ENCODE data around the gene MED27. TPM values are rescaled to one million over a fixed set of nuclear protein-coding genes. Genes with fewer than 3 reads are reported as not detected.

MED27 gene
- total and polyA plus RNA-seq, 10 of the 15 experiments (the other 5 are each of a cell fraction or from before 2014, with no cell fraction given), result 20.3 to 50.3 (median 35.5) TPM

DNA sequence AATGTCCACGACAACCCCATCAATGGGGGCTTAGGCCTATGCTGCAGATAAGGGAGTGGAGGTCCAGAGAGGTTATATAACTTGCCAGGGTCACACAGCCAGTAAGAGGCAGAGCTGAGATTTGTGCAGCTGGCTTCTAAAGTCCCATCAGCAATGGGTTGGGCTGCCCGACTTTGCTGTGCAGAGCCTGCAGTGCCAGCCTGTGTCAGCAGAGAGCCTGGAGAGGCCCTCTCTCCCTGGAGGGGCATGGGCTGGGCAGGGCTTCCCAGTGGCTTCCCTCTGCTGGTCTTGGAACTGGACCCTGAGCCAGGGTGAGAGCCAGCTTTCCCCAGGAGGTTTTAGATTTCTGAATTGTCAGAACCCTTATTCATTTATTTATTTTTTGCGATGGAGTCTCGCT is 262.6 kb downstream of the MED27 start:
- WGBS (ENCODE audit: insufficient coverage, insufficient replicate concordance, low lambda C conversion rate, missing lambda C conversion rate), result 30% methylated on average over 4 of the region's 4 CpGs
- no peaks in the 10 kb centered on the region for H3K9me3 ChIP-seq (replicated peaks; ENCODE audit: control insufficient read depth, insufficient read depth, low read length)
- FAIRE-seq, result no peak
- no peaks in the 10 kb centered on the region; a peak in 1 of 4 replicates for H3K27me3 ChIP-seq (replicated peaks in 1 of 2; ENCODE audit: control insufficient read depth in 2 of 2, insufficient read depth in 2 of 2, low read length in 1 of 2)
- H3K36me3 ChIP-seq (ENCODE audit: control insufficient read depth in 2 of 2, insufficient read depth in 2 of 2, low read length in 1 of 2), result no peaks in the 10 kb centered on the region
- H3K27ac ChIP-seq (ENCODE audit: control insufficient read depth, insufficient read depth), result no peak overlapping the region
- CTCF ChIA-PET, result no interaction called here
- intact Hi-C loops (cut with micrococcal nuclease; ENCODE audit: unreplicated experiment) (no loop called here), in situ Hi-C loops (cut with MboI) (no loop called here)
- no peak overlapping the region for H2AFZ ChIP-seq (ENCODE audit: control insufficient read depth, low read depth, low read length)
- H3K4me2 ChIP-seq (ENCODE audit: control insufficient read depth, insufficient read depth), result no peak overlapping the region
- H3K4me3 ChIP-seq, result no peak overlapping the region
- no peak overlapping the region for H3K9ac ChIP-seq (ENCODE audit: control insufficient read depth, insufficient read depth, low read length)
- RAD21 ChIA-PET (ENCODE audit: unreplicated experiment), result no interaction called here
- DNase-seq (ENCODE audit: low read depth, low spot score), result no peak
- no peaks in the 10 kb centered on the region for H3K4me1 ChIP-seq (ENCODE audit: control insufficient read depth, insufficient read depth, low read length)
- no TSS peak for BruUV-seq (replicated peaks)
- no peak for ATAC-seq
- no peaks in the 10 kb centered on the region for H3K79me2 ChIP-seq (ENCODE audit: control insufficient read depth, insufficient read depth, low read length)
- 0 out of 2 replicates have a peak, but pooled peaks cover 3% of the 10 kb centered on the region for H4K20me1 ChIP-seq (ENCODE audit: control insufficient read depth, insufficient read depth)
- SMC1A ChIA-PET (ENCODE audit: uncharacterized antibody, unreplicated experiment), result no interaction called here
- POLR2A ChIA-PET, result no interaction called here
- TF ChIP-seq, protein P1, sequence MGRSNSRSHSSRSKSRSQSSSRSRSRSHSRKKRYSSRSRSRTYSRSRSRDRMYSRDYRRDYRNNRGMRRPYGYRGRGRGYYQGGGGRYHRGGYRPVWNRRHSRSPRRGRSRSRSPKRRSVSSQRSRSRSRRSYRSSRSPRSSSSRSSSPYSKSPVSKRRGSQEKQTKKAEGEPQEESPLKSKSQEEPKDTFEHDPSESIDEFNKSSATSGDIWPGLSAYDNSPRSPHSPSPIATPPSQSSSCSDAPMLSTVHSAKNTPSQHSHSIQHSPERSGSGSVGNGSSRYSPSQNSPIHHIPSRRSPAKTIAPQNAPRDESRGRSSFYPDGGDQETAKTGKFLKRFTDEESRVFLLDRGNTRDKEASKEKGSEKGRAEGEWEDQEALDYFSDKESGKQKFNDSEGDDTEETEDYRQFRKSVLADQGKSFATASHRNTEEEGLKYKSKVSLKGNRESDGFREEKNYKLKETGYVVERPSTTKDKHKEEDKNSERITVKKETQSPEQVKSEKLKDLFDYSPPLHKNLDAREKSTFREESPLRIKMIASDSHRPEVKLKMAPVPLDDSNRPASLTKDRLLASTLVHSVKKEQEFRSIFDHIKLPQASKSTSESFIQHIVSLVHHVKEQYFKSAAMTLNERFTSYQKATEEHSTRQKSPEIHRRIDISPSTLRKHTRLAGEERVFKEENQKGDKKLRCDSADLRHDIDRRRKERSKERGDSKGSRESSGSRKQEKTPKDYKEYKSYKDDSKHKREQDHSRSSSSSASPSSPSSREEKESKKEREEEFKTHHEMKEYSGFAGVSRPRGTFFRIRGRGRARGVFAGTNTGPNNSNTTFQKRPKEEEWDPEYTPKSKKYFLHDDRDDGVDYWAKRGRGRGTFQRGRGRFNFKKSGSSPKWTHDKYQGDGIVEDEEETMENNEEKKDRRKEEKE (IDR thresholded peaks at IDR 0.05), result no peak
- TF ChIP-seq LARP7 (IDR thresholded peaks at IDR 0.05), result no peak
- TF ChIP-seq, protein P2, sequence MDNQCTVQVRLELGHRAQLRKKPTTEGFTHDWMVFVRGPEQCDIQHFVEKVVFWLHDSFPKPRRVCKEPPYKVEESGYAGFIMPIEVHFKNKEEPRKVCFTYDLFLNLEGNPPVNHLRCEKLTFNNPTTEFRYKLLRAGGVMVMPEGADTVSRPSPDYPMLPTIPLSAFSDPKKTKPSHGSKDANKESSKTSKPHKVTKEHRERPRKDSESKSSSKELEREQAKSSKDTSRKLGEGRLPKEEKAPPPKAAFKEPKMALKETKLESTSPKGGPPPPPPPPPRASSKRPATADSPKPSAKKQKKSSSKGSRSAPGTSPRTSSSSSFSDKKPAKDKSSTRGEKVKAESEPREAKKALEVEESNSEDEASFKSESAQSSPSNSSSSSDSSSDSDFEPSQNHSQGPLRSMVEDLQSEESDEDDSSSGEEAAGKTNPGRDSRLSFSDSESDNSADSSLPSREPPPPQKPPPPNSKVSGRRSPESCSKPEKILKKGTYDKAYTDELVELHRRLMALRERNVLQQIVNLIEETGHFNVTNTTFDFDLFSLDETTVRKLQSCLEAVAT (IDR thresholded peaks at IDR 0.05), result no peak
- no peak for TF ChIP-seq EED (IDR thresholded peaks at IDR 0.05; ENCODE audit: low read depth)
- no peak for TF ChIP-seq STAT3 (IDR thresholded peaks at IDR 0.05; ENCODE audit: low read depth, low read length)
- no peak for TF ChIP-seq ZNF384 (IDR thresholded peaks at IDR 0.05; ENCODE audit: borderline replicate concordance, low read depth, low read length)
- no peak for TF ChIP-seq GABPA (IDR thresholded peaks at IDR 0.05; ENCODE audit: low read depth)
- no peak for TF ChIP-seq HCFC1 (IDR thresholded peaks at IDR 0.05; ENCODE audit: low read length)
- no peak for TF ChIP-seq BACH1 (IDR thresholded peaks at IDR 0.05; ENCODE audit: borderline replicate concordance)
- TF ChIP-seq ZNF24 (IDR thresholded peaks at IDR 0.05), result no peak
- no peak for TF ChIP-seq IRF3 (IDR thresholded peaks at IDR 0.05)
- no peak for TF ChIP-seq PRDM15 (CRISPR knock-in tag; IDR thresholded peaks at IDR 0.05)
- TF ChIP-seq CEBPZ (IDR thresholded peaks at IDR 0.05; ENCODE audit: low read depth, low read length), result no peak
